ENCODE measurements around the gene ELP5.
A peak's percentile ranks its signal among the peaks of the same experiment; 100 is the strongest.

The ELP5 gene

DNA sequence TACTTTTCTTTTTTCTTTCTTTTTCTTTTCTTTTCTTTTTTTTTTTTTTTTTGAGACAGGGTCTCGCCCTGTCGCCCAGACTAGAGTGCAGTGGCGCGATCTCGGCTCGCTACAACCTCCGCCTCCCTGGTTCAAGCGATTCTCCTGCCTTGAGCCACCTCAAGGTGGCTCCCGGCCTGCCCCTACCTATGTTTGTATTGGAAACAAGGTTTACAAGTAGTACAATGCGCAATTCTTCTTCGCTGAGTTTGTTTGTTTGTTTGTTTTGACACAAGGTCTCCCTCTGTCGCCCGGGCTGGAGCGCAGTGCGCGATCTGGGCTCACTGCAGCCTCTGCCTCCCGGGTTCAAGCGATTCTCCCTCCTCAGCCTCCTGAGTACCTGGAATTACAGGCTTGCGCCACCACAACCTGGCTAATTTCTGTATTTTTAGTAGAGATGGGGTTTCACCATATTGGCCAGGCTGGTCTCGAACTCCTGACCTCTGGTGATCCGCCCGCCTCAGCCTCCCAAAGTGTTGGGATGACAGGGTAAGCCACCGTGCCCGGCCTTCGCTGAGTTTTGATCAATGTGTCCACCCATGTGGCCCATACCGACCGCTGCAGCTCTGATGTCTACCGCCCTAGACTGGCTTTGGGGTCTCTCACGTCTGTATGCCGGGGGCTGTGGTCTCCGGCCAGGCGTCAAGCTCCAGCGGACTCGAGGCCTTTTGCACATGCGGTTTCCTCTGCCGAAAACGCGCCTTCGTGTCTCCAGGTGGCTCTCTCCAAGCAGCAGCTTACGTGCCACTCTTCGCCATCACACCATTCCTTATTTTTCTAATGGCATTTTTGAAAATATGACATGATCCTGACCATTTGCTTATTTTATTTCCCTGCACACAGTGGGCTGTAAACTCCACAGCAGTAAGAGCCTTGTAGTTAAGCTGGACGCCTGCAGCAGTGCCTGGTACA lies 43.5 kb downstream of the ELP5 start:
- TF ChIP-seq, protein P1, sequence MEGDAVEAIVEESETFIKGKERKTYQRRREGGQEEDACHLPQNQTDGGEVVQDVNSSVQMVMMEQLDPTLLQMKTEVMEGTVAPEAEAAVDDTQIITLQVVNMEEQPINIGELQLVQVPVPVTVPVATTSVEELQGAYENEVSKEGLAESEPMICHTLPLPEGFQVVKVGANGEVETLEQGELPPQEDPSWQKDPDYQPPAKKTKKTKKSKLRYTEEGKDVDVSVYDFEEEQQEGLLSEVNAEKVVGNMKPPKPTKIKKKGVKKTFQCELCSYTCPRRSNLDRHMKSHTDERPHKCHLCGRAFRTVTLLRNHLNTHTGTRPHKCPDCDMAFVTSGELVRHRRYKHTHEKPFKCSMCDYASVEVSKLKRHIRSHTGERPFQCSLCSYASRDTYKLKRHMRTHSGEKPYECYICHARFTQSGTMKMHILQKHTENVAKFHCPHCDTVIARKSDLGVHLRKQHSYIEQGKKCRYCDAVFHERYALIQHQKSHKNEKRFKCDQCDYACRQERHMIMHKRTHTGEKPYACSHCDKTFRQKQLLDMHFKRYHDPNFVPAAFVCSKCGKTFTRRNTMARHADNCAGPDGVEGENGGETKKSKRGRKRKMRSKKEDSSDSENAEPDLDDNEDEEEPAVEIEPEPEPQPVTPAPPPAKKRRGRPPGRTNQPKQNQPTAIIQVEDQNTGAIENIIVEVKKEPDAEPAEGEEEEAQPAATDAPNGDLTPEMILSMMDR (IDR thresholded peaks at IDR 0.05; ENCODE audit: low read length, missing control alignments), result no peak
- H3K4me3 ChIP-seq (replicated peaks; ENCODE audit: low read depth, low read length), result no peak overlapping the region
- DNase-seq (ENCODE audit: low read depth), result no peak

DNA sequence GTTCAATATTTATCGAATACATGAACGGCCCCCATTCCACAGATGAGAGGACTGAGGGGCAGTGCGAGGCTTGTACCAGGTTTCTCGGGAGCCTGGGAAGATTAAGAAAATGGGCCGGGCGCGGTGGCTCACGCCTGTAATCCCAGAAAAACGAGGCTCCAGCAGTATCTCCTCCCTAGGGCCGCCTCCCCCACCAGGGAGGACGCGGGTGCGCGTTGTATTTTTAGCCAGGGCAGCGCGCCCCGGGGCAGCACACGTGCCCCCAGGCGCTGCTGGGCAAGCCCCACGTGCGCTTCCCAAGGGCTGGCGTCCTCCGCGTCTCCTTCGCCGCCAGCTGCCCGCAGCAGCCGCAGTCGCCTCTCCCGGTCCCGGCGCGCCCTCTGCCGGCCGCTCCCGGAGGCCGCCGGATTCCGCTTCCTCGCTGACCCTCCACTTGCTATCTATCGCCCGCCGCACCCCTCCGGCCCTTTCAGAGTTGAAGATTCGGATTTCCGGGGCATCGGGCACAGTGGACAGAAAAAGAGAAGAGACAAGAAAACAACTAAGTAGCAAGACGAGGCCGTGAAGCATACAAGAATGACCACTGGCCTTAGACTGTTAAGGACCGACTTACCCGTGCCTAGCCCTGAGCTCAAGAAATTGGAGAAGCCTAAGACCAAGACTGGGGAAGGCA lies 44.3 kb downstream of the ELP5 start:
- TF ChIP-seq, protein P1 (IDR thresholded peaks at IDR 0.05; ENCODE audit: low read length, missing control alignments), result peak; percentile 47
- no peak overlapping the region for H3K4me3 ChIP-seq (replicated peaks; ENCODE audit: low read depth, low read length)
- DNase-seq (ENCODE audit: low read depth), result peak; percentile 82

DNA sequence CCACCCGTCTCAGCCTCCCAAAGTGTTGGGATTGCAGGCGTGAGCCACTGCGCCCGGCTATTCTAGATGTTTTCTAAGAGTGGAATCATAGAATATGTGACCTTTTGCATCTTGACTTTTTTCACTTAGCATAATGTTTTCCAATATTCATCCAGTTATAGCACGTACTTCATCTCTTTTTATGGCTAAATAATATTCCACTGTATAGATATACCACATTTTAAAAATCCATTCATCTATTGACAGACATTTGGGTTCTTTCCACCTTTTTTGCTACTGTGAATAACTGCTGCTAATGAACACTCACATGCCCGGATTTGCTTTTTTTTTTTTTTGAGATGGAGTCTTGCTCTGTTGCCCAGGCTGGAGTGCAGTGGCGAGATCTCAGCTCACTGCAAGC lies 52.2 kb downstream of the ELP5 start:
- TF ChIP-seq, protein P1 (IDR thresholded peaks at IDR 0.05; ENCODE audit: low read length, missing control alignments), result no peak
- H3K4me3 ChIP-seq (replicated peaks; ENCODE audit: low read depth, low read length), result no peak overlapping the region
- DNase-seq (ENCODE audit: low read depth), result no peak

DNA sequence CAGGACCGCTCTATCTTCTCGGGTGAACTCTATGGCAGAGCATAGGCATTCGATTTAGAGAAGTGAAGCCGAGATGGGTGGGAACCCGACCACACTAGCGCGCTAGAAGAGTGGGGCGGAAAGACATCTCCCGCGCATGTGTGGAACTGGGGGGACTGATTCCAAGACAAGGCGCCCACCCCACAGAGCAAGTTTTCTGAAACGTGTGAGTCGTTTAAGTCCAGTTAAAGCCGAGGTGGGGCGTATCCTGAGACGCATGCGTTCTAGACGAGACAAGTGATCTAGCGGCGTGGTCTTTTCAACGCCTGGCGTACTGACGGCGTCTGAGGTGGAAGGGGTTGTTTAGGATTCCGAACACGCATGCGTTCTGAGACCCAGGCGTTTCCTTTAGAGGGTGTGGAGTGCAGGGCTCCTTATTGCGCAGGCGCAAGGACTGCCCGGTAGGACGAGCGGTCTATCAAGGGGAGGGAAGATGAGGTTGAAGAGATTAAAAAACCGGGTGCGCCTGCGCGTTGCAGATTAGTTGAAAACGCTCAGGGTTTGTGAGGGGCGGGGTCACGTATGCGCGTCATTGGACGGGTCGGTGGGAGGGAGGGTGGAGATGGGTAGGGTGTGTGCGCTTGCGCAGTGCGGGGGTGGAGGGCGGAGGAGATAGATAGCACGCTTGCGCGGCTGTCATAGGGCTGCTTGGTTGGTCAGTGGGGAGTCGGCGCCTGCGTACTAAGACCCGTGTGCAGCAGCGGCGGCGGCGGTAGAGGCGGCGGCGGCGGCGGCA lies 55.1 kb downstream of the ELP5 start, which contains the start of gene EIF5A:
Gene EIF5A (plus strand): TSS at position 718 of the 775 bp plus-strand sequence. CDS start 2,008 bp downstream, outside the sequence.
- TF ChIP-seq, protein P1 (IDR thresholded peaks at IDR 0.05; ENCODE audit: low read length, missing control alignments), result no peak
- peak within 1 kb of the TSS; percentile 97 for H3K4me3 ChIP-seq (replicated peaks; ENCODE audit: low read depth, low read length)
- peak; percentile 100 for DNase-seq (ENCODE audit: low read depth)

DNA sequence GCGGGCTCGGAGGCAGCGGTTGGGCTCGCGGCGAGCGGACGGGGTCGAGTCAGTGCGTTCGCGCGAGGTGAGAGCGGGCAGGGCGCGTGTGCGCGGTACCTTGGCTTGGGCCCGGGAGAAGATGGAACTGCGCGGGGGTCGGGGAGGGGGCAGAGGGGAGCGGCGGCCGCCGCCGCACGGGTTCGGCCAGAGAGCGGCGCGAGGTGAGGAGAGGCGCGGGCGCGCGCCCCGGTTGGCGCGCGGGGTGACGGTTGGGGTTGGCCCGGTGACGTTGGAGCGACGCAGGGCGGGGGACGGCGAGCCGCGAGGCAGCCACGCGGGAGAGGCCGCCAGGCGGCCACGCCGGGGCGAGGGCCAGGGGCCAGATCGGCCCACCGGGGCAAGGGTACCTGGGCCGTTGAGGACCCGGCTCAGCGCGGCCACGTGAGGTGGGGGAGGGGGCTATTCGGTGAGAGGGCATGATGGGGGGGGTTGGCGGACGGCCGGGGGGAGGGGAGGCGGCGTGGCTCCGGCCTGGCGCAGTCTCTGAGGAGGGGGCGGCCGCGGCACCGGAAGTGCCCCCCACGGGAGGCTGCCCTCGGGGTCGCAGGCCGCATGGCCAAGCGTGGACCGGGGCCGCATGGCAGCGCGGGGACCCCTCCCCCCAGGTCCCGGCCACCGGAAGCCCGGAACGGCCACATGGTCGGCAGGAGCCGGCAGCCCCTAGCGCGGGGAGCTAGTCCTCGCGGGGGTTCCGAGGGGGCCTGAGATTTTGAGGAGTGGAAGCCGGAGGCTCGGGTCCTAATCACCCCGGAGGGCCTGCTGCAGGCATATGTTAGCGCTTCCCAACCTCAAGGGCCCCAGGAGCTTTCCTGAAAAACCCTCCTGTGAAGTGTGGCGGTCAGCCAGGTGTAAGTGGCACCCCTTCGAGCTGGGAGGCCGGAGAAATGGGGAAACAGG lies 55.9 kb downstream of the ELP5 start:
- TF ChIP-seq, protein P1 (IDR thresholded peaks at IDR 0.05; ENCODE audit: low read length, missing control alignments), result no peak
- peak; percentile 35 for DNase-seq (ENCODE audit: low read depth)
- H3K4me3 ChIP-seq (replicated peaks; ENCODE audit: low read depth, low read length), result peak overlapping the region; percentile 97

All from fibroblast of pulmonary artery (primary cell).